Measurements from ENCODE around the gene BMPR1A. TPM values are rescaled to one million over a fixed set of nuclear protein-coding genes. Genes with fewer than 3 reads are reported as not detected.
A peak's percentile ranks its signal among the peaks of the same experiment; 100 is the strongest.

BMPR1A gene
- total RNA-seq, 2 donors from 2014 or later = 9.9 to 12.2 TPM

DNA sequence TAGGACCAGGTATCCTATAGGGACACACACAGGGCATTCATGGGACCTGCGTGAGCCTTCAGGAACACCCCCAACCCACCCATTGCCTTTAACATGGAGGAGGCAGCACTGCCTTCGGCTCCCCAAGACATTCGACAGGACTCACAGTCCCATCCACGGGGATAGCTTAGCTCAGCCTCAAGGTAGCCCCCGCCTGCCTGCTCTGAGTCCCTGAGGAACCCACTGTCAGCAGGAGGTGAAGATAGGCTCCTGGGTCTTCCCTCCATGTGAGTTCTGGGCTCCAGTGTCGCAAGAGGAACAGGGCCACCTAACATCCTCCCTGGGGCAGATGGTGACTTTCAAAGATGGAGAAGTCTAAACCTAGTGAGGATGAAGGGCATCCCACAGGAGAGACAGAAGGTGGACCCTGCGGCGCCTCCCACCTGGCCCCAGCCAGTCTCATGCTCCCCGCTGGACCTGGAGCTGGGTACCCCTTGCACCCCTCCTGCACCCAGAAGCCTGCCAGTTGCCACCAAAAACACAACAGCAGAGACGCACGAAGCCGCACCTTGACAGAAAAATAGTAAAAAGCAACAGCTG lies 207.0 kb downstream of the BMPR1A start:
- 84 to 88% methylated on average over 7 to 11 of the region's 12 CpGs for WGBS, 2 donors
- Histone ChIP-seq H3K4me1 (peaks cover 37% of the 10 kb centered on the region), H3K27ac (no peak overlapping the region), H3K9me3 (no peaks in the 10 kb centered on the region), H3K36me3 (replicated peaks in 1 of 2; ENCODE audit: insufficient read depth in 1 of 2, low read depth in 2 of 2) (no peaks in the 10 kb centered on the region), H3K4me3 (no peak overlapping the region), H3K27me3 (no peaks in the 10 kb centered on the region)
- intact Hi-C loops (cut with DNase I) = no loop called here
- no peak for ATAC-seq
- TF ChIP-seq CTCF (IDR thresholded peaks at IDR 0.05) (no peak), POLR2A (IDR thresholded peaks at IDR 0.05) (no peak)
- no peak for DNase-seq

- DNase-seq = no peak
- no peaks in the 10 kb centered on the region for H3K36me3 ChIP-seq (replicated peaks in 1 of 2; ENCODE audit: insufficient read depth in 1 of 2, low read depth in 2 of 2)
- intact Hi-C loops (cut with DNase I) = no loop called here
- TF ChIP-seq CTCF (IDR thresholded peaks at IDR 0.05) (no peak), POLR2A (IDR thresholded peaks at IDR 0.05) (no peak)
- H3K27me3 ChIP-seq = no peaks in the 10 kb centered on the region
- peaks cover 45% of the 10 kb centered on the region for H3K4me1 ChIP-seq
- H3K9me3 ChIP-seq = no peaks in the 10 kb centered on the region
- no peak overlapping the region for H3K27ac ChIP-seq
- H3K4me3 ChIP-seq = no peak overlapping the region
- ATAC-seq = no peak
- WGBS, 2 donors = 81 to 82% methylated on average over 4 to 12 of the region's 13 CpGs
Observed at GRCh38 chr10:86964061-86964846, 207.8 kb downstream of the BMPR1A start.

GRCh38 chr10:86964847-86965190 lies 208.4 kb downstream of the BMPR1A start:
- H3K9me3 ChIP-seq = no peaks in the 10 kb centered on the region

GRCh38 chr10:86965986-86966654 lies 209.7 kb downstream of the BMPR1A start:
- Histone ChIP-seq H3K27me3 (no peaks in the 10 kb centered on the region), H3K36me3 (replicated peaks in 1 of 2; ENCODE audit: insufficient read depth in 1 of 2, low read depth in 2 of 2) (no peaks in the 10 kb centered on the region), H3K4me1 (peaks cover 46% of the 10 kb centered on the region), H3K4me3 (no peak overlapping the region), H3K27ac (peak overlapping the region in 1 of 4 donors; percentile 58), H3K9me3 (no peaks in the 10 kb centered on the region)
- ATAC-seq (no peak), DNase-seq (no peak)
- WGBS, 2 donors = 75 to 82% methylated on average over 11 of the region's 11 CpGs
- intact Hi-C loops (cut with DNase I) = no loop called here
- no peak for TF ChIP-seq CTCF (IDR thresholded peaks at IDR 0.05)
- TF ChIP-seq POLR2A (IDR thresholded peaks at IDR 0.05) = no peak

More at GRCh38 chr10:86964847-86965190, 208.4 kb downstream of the BMPR1A start:
- Histone ChIP-seq H3K4me3 (no peak overlapping the region), H3K27ac (no peak overlapping the region), H3K36me3 (replicated peaks in 1 of 2; ENCODE audit: insufficient read depth in 1 of 2, low read depth in 2 of 2) (no peaks in the 10 kb centered on the region), H3K27me3 (no peaks in the 10 kb centered on the region), H3K4me1 (peaks cover 46% of the 10 kb centered on the region)
- DNase-seq (no peak), ATAC-seq (no peak)
- 65 to 76% methylated on average over 2 of the region's 2 CpGs for WGBS, 2 donors
- no peak for TF ChIP-seq POLR2A (IDR thresholded peaks at IDR 0.05)
- TF ChIP-seq CTCF (IDR thresholded peaks at IDR 0.05) = no peak
- intact Hi-C loops (cut with DNase I) = no loop called here

Data from body of pancreas (tissue), 4 donors.